Esophagus squamous epithelium (tissue), 5 donors: Measurements from ENCODE around the gene PPA1. TPM values are rescaled to one million over a fixed set of nuclear protein-coding genes. Genes with fewer than 3 reads are reported as not detected.

Experiments used
- DNase-seq: peaks from one replicate; lab custom pipeline; 2025; lab: John Stamatoyannopoulos, UW
- H3K27ac ChIP-seq, 4 donors: fragments of 200-600 bp; sonication (generic); one replicate each; pipeline ENCODE4 v1.5.1; 2016 to 2019; ENCODE audit warnings: mild to moderate bottlenecking in 1 of 4
- H3K27me3 ChIP-seq, 4 donors: fragments of 200-600 bp; sonication (generic); 1 replicate in 3 of 4; 2 replicates in 1 of 4; pipeline versions ENCODE4 v1.5.1 to v1.6.0; 2017 to 2021; ENCODE audit warnings: antibody characterized with exemption in 1 of 4
- H3K36me3 ChIP-seq, 3 donors: fragments of 200-600 bp; sonication (generic); one replicate each; pipeline ENCODE4 v1.5.1; 2016 to 2019
- H3K4me1 ChIP-seq, 3 donors: fragments of 200-600 bp; sonication (generic); one replicate each; pipeline ENCODE4 v1.5.1; 2017 to 2019
- H3K4me3 ChIP-seq, 4 donors: fragments of 200-600 bp; sonication (generic); 1 replicate in 3 of 4; 2 replicates in 1 of 4; pipeline ENCODE4 v1.5.1; 2016 to 2019; ENCODE audit warnings: mild to moderate bottlenecking in 2 of 4, moderate library complexity in 1 of 4
- H3K9me3 ChIP-seq, 3 donors: fragments of 200-600 bp; sonication (generic); one replicate each; pipeline ENCODE4 v1.5.1; 2016 to 2019
- CTCF ChIP-seq, 6 experiments: fragments of 450-650 bp in 4 of 6; fragments of 200-600 bp in 2 of 6; sonication (generic) in 2 of 6; IDR thresholded peaks; one replicate each; pipeline ENCODE4 v1.5.1; 2016 to 2019; ENCODE audit warnings: antibody characterized with exemption in 6 of 6, mild to moderate bottlenecking in 4 of 6, moderate library complexity in 4 of 6
- POLR2A ChIP-seq, 4 donors: fragments of 450-650 bp; IDR thresholded peaks; one replicate each; pipeline ENCODE4 v1.6.1; 2017; ENCODE audit warnings: antibody characterized with exemption in 4 of 4, mild to moderate bottlenecking in 4 of 4, moderate library complexity in 3 of 4
- WGBS, 2 donors: methylation state at CpG; one replicate each; pipeline ENCODE4 v1.1.5; 2018; 5-methylcytosine and 5-hydroxymethylcytosine counted together
- intact Hi-C: fragments of 100-400 bp; cut with DNase I; formaldehyde crosslinking; loops from one replicate; pipeline ENCODE4 v1.15.0; 2022
- total RNA-seq, 4 donors: library from RNA; depleted of rRNA; stranded (reverse); fragments of >200 nt; gene quantifications; one replicate each; pipeline ENCODE4 v1.1.0, GENCODE V29; 2016
- donor health status: DM: yes; HTN: yes; CAD: no.

The PPA1 gene
- total RNA-seq, 4 donors from 2014 or later, result 129 to 210 (median 157) TPM

GRCh38 chr10:70198696-70199466, 34.3 kb downstream of the PPA1 start:
- peaks cover 2 to 77% (median 19%) of the 10 kb centered on the region in 3 donors for H3K36me3 ChIP-seq
- no peak overlapping the region for H3K4me3 ChIP-seq
- DNase-seq, result no peak
- no peak for TF ChIP-seq POLR2A (IDR thresholded peaks at IDR 0.05)
- no peaks in the 10 kb centered on the region for H3K27me3 ChIP-seq
- H3K4me1 ChIP-seq, result peaks cover 0 to 2% (median 0%) of the 10 kb centered on the region in 3 donors
- H3K27ac ChIP-seq, result no peak overlapping the region
- WGBS, 2 donors, result 85 to 96% methylated on average over 4 to 5 of the region's 5 CpGs
- intact Hi-C loops, result no loop called here
- H3K9me3 ChIP-seq, result no peaks in the 10 kb centered on the region

- Histone ChIP-seq H3K4me3 (no peak overlapping the region), H3K4me1 (peaks cover 0 to 12% (median 11%) of the 10 kb centered on the region in 3 donors), H3K36me3 (peaks cover 0 to 62% (median 8%) of the 10 kb centered on the region in 3 donors), H3K27ac (no peak overlapping the region), H3K9me3 (no peaks in the 10 kb centered on the region), H3K27me3 (no peaks in the 10 kb centered on the region)
- WGBS, 2 donors, result 79 to 82% methylated on average over 5 to 6 of the region's 7 CpGs
- no peak for DNase-seq
- intact Hi-C loops, result no loop called here
- no peak for TF ChIP-seq POLR2A (IDR thresholded peaks at IDR 0.05)
- no peak for TF ChIP-seq CTCF (IDR thresholded peaks at IDR 0.05)
Measured at GRCh38 chr10:70197235-70197945, 35.8 kb downstream of the PPA1 start.

DNA sequence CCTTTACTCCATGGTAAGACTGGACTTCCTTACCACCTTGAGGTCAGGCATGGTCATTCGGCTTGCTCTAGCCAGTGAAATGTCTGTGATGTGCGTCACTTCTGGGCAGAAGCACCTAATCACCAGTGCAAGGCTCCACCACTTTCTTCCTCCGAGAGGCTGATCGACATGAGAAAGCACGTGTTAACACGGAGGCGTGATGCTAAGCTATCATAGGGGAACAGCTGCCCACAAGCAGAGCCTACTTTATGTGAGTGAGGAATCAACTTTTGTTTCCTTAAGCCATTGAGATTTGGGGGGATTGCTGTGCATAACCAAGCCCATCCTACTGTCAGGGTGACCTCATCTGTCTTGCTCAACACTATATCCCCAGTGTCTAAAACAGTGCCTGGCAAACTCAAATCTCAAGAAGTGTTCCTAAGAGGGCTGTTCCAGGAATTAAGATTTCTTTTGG, 39.8 kb downstream of the PPA1 start:
- no peak for TF ChIP-seq CTCF (IDR thresholded peaks at IDR 0.05)
- no peak for TF ChIP-seq POLR2A (IDR thresholded peaks at IDR 0.05)
- intact Hi-C loops, result no loop called here
- no peaks in the 10 kb centered on the region for H3K9me3 ChIP-seq
- no peaks in the 10 kb centered on the region for H3K27me3 ChIP-seq
- 83 to 92% methylated on average over 7 of the region's 7 CpGs for WGBS, 2 donors
- no peak for DNase-seq
- peak overlapping the region in 1 of 4 donors; percentile 63 for H3K27ac ChIP-seq
- peaks cover 0 to 27% (median 0%) of the 10 kb centered on the region in 3 donors for H3K36me3 ChIP-seq
- peaks cover 3 to 35% (median 24%) of the 10 kb centered on the region in 3 donors for H3K4me1 ChIP-seq
- no peak overlapping the region for H3K4me3 ChIP-seq

GRCh38 chr10:70192326-70192968, 40.8 kb downstream of the PPA1 start:
- no peak for DNase-seq
- WGBS, 2 donors, result 48 to 54% methylated on average over 5 of the region's 5 CpGs

More at GRCh38 chr10:70192326-70192968, 40.8 kb downstream of the PPA1 start:
- TF ChIP-seq CTCF (IDR thresholded peaks at IDR 0.05), result no peak
- no peak for TF ChIP-seq POLR2A (IDR thresholded peaks at IDR 0.05)
- H3K9me3 ChIP-seq, result no peaks in the 10 kb centered on the region
- H3K4me1 ChIP-seq, result peaks cover 3 to 35% (median 24%) of the 10 kb centered on the region in 3 donors
- no peaks in the 10 kb centered on the region for H3K27me3 ChIP-seq
- H3K27ac ChIP-seq, result peak overlapping the region in 3 of 4 donors; percentile 12 to 73 (median 47)
- intact Hi-C loops, result no loop called here
- H3K36me3 ChIP-seq, result peaks cover 0 to 17% (median 0%) of the 10 kb centered on the region in 3 donors
- H3K4me3 ChIP-seq, result no peak overlapping the region
